GM12874 (cell line): Measurements from ENCODE around the gene OR1L8.

Experiments used
- TF ChIP-seq, protein P1 (sequence below): IDR thresholded peaks from 2 replicates; pipeline ENCODE4 v1.5.1; 2011; ENCODE audit warnings: low read depth, mild to moderate bottlenecking, control low read depth, low read length, moderate library complexity; ENCODE audit not compliant: insufficient read depth

The OR1L8 gene

DNA sequence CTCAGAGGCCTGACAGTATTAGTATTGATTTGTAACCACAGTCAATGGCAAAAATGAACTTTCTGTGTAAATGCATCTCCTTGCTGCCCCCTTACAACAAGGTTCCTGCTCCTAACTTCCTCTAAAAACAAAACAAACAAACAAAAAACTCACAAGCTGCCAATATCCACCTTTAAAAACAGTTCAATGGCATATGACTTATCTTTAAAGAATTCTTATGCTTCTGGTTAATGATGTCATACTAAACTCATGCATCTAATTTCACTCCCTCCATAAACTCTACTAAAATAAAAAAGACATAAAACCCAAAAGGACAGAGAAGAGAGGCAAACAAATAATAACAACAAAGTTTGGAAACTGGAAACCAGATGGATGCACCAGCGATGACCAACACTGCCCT lies 47.0 kb downstream of the OR1L8 start:
- TF ChIP-seq, protein P1, sequence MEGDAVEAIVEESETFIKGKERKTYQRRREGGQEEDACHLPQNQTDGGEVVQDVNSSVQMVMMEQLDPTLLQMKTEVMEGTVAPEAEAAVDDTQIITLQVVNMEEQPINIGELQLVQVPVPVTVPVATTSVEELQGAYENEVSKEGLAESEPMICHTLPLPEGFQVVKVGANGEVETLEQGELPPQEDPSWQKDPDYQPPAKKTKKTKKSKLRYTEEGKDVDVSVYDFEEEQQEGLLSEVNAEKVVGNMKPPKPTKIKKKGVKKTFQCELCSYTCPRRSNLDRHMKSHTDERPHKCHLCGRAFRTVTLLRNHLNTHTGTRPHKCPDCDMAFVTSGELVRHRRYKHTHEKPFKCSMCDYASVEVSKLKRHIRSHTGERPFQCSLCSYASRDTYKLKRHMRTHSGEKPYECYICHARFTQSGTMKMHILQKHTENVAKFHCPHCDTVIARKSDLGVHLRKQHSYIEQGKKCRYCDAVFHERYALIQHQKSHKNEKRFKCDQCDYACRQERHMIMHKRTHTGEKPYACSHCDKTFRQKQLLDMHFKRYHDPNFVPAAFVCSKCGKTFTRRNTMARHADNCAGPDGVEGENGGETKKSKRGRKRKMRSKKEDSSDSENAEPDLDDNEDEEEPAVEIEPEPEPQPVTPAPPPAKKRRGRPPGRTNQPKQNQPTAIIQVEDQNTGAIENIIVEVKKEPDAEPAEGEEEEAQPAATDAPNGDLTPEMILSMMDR, result no peak

DNA sequence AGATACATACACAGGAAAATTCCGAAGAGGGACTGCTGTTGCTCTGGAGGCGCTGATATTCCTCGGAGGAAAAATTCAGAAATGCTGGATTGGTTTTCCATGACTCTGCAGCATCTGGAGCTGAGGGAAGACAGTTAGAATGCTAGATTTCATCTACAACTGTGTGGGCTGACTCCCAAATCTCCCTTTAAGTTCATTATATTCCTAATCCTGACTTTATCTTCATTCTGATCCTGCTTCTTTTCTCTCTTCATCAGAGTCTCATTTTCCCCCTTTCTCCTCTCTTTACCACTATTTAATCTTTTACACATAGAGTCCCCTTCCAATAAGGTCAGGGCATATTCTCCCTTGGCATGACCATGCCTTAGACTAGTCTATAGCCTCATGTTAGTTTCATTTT lies 56.0 kb downstream of the OR1L8 start, which contains the start of gene OR1N1:
Gene OR1N1, minus strand, starts transcription at position 101 of the 400 bp plus-strand sequence. Its CDS starts 0 bp downstream, at position 101.
- TF ChIP-seq, protein P1, result no peak

DNA sequence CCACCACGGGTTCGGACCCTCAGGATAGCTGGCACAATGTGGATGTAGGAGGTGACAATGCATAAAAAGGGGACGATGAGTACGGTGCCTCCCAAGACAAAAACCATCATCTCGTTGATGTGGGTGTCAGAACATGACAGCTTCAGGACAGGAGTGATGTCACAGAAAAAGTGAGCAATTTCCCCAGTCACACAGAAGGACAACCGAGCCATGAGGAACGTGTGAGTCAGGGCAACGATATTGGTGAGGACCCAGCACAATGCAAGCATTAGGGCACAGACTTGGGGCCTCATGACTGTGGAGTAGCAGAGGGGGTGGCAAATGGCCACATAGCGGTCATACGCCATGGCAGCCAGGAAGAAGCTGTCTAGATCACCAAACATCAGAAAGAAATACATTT lies 56.6 kb downstream of the OR1L8 start:
- TF ChIP-seq, protein P1, result no peak

DNA sequence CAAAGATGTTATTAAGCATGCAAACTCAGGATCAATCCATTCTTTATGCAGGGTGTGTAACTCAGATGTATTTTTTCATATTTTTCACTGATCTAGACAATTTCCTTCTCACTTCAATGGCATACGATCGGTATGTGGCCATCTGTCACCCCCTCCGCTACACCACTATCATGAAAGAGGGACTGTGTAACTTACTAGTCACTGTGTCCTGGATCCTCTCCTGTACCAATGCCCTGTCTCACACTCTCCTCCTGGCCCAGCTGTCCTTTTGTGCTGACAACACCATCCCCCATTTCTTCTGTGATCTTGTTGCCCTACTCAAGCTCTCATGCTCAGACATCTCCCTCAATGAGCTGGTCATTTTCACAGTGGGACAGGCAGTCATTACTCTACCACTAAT lies 63.8 kb downstream of the OR1L8 start:
- TF ChIP-seq, protein P1, result no peak

DNA sequence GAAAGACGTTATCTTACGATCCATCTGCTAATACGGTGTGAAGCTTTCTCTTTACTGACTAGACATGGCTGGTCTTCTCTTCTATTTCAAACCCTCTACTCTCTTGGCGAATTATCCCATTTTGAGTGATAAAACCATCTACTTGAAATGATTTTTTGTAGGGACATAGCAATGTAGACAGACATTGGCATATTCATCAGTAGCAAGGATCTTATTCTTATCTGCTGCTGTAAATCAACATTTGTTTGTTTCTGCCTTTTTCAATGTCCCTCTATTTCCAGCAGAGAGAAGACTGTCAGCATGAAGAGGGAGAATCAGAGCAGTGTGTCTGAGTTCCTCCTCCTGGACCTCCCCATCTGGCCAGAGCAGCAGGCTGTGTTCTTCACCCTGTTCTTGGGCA lies 64.3 kb downstream of the OR1L8 start, which contains the start of gene OR1J4:
Gene OR1J4, plus strand, starts transcription at position 301 of the 400 bp plus-strand sequence. Its CDS starts 0 bp downstream, at position 301.
- TF ChIP-seq, protein P1, result no peak

DNA sequence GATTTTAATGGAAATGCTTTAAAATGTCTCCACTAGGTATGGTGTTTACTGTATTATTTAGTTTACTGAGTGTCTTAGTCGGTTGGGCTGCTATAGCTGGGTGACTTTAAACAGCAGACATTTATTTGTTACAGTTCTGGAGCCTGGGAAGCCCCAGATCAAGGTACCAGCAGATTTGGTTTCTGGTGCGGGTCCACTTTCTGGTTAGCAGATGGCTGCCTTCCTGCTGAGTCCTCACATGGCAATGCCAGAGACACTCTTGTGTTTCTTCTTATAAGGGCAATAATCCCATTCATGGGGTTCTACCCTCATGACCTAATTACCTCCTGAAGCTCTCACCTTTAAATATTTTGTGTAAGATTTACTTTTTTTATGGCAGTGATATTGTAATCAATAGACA lies 65.0 kb downstream of the OR1L8 start:
- TF ChIP-seq, protein P1, result no peak
